ENCODE results near the gene ABLIM2.

Gene ABLIM2

DNA sequence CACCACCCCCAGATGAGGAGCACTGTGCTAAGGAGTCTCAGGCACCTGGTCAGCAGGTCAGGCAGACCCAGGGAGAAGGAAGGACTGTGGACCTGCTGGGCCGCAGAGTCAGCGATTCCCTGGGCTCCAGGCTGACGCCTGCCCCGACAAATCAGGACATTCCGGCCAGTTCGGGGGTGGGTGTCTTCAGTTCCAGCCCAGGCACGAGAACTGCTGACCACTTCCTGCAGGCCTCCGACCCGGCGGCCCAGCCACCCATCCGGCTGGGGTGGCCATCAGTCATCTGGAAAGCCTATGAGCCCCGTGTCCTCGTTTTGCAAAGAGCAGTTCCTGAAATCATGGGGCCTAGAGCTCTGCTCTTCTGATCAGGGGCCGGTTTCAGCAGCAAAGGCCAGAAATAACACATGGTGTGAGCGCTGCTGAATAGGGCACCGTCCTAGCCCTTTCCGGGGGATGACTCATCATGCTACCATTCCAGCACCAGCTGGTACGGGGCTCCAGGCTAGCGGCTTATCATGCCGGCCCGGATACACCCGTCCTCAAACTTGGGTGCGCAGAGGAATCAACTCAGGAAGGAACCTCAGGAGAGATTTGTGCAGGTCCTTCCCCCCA lies 32.6 kb upstream of the ABLIM2 start:
- H3K4me3 ChIP-seq (ENCODE audit: extremely low read depth, insufficient read depth, low read length, poor library complexity, severe bottlenecking), result no peak overlapping the region
- H3K27ac ChIP-seq (ENCODE audit: low read depth, low read length, severe bottlenecking), result peak overlapping the region; percentile 73
- H3K9me3 ChIP-seq (ENCODE audit: control insufficient read depth, low read length), result no peaks in the 10 kb centered on the region
- 77 to 83% methylated on average over 21 to 23 of the region's 23 CpGs for WGBS, 2 experiments (ENCODE audit: insufficient coverage in 2 of 2)
- peaks cover 25% of the 10 kb centered on the region for H3K4me1 ChIP-seq (ENCODE audit: control insufficient read depth, insufficient read depth, low read length, poor library complexity, severe bottlenecking)
- H3K36me3 ChIP-seq (ENCODE audit: control insufficient read depth, insufficient read depth, low read length), result no peaks in the 10 kb centered on the region

DNA sequence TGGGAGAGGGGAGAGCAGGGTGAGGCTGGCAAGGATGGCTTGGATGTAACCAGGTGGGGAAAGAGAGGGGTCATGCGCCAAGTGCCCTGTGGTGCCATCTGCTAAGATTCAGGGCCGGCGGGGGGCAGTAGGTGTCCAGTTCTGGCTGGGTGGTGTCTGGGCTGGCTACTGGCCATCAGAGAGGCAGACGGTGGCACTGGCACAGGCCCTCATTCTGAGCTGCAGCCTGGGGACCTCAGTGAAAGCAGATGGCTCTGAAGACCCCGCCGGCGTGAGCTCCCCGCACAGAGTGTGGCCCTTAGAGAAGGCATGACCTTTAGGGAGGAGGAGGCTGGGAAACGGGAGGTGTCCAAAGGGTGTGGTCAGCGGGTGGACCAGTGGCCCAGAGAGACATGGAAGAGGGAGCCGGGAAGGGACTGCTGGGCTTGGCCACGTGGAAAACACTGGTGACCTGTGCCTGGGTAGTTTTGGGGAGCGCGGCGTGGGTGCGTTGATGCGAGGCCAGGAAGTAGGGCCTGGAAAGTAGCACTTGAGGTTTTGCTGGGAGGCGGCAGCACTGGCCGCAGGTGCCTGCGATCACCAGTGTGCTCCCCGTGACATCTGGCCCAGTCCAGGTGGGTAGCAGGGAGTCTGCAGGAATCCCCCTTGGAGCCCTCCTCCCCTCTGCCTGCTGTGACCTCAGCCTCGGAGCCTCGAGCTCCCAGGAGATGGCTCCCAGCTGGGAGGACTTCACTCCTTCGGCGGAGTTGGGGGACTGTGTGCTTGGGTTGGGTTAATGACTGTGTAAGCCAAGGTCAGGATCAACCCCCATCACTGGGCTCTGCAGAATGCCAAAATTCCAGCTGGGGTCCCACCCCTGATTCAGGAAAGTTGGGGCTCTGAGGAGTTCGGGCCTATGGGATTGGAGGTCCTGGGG lies 31.2 kb upstream of the ABLIM2 start:
- H3K27ac ChIP-seq (ENCODE audit: low read depth, low read length, severe bottlenecking), result no peak overlapping the region
- peaks cover 18% of the 10 kb centered on the region for H3K4me1 ChIP-seq (ENCODE audit: control insufficient read depth, insufficient read depth, low read length, poor library complexity, severe bottlenecking)
- no peaks in the 10 kb centered on the region for H3K9me3 ChIP-seq (ENCODE audit: control insufficient read depth, low read length)
- H3K36me3 ChIP-seq (ENCODE audit: control insufficient read depth, insufficient read depth, low read length), result no peaks in the 10 kb centered on the region
- H3K4me3 ChIP-seq (ENCODE audit: extremely low read depth, insufficient read depth, low read length, poor library complexity, severe bottlenecking), result no peak overlapping the region
- WGBS, 2 experiments (ENCODE audit: insufficient coverage in 2 of 2), result 95 to 96% methylated on average over 13 to 23 of the region's 26 CpGs

DNA sequence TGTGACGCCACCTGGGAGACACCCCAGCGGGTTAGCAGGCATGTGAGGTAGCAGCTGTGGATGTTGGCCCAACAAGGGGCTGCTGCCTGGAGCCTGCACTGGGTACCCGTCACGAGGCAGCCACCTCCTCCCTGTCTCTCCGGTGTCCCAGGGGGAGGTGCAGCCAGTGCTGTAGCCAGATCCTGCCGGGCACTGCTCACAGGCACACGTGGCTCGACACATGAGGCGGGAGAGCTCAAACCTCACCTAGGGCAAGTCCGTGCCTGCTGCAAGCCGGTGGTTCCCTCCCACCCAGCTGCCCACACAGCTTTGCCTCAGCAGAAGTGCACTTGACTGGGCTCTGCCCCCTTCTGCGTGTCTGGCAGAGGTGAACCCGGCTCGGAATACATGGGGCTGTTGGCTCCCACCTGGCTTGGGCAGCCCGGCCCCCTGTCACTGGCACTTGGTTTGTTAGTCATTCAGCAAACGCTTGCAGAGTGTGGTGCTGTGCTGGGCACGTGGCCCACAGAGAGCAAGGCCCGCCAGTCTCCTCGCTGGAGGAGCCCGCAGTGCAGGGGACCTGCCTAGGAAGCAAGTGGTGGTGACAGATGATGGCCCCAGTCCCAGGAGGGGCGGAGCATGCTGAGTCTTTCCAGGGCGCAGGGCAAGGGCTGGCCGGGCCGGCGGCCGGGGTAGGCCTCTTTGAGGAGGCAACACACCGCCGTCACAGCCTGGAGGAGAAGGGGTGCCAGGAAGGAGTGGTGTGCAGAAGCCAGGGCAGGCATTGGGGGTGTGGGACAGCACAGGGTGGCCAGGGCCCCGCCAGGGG lies 30.3 kb upstream of the ABLIM2 start:
- 88 to 91% methylated on average over 26 to 27 of the region's 29 CpGs for WGBS, 2 experiments (ENCODE audit: insufficient coverage in 2 of 2)
- H3K36me3 ChIP-seq (ENCODE audit: control insufficient read depth, insufficient read depth, low read length), result no peaks in the 10 kb centered on the region
- no peak overlapping the region for H3K4me3 ChIP-seq (ENCODE audit: extremely low read depth, insufficient read depth, low read length, poor library complexity, severe bottlenecking)
- no peak overlapping the region for H3K27ac ChIP-seq (ENCODE audit: low read depth, low read length, severe bottlenecking)
- no peaks in the 10 kb centered on the region for H3K9me3 ChIP-seq (ENCODE audit: control insufficient read depth, low read length)
- H3K4me1 ChIP-seq (ENCODE audit: control insufficient read depth, insufficient read depth, low read length, poor library complexity, severe bottlenecking), result peaks cover 14% of the 10 kb centered on the region

DNA sequence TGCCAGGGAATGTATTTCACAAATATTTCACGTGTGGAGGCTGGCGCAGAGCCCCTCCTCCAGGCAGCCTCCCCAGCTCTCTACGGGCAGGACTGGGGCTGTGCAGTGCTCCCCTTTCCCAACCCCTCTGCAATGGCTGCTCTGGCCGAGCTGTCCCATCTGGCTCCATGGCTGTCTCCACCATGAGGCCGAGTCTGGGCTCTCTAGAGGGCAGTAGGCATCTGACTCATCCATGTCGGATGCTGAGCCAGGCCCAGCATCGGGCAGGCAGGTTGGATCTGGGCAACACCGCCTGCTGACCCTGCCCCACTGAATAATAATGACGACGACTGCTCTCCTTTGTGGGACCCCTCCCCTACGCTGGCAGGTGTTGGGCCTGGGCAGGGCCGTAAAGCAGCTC lies 29.5 kb upstream of the ABLIM2 start:
- peaks cover 11% of the 10 kb centered on the region for H3K4me1 ChIP-seq (ENCODE audit: control insufficient read depth, insufficient read depth, low read length, poor library complexity, severe bottlenecking)
- no peaks in the 10 kb centered on the region for H3K9me3 ChIP-seq (ENCODE audit: control insufficient read depth, low read length)
- 84 to 89% methylated on average over 12 of the region's 12 CpGs for WGBS, 2 experiments (ENCODE audit: insufficient coverage in 2 of 2)
- no peaks in the 10 kb centered on the region for H3K36me3 ChIP-seq (ENCODE audit: control insufficient read depth, insufficient read depth, low read length)
- H3K4me3 ChIP-seq (ENCODE audit: extremely low read depth, insufficient read depth, low read length, poor library complexity, severe bottlenecking), result no peak overlapping the region
- no peak overlapping the region for H3K27ac ChIP-seq (ENCODE audit: low read depth, low read length, severe bottlenecking)

DNA sequence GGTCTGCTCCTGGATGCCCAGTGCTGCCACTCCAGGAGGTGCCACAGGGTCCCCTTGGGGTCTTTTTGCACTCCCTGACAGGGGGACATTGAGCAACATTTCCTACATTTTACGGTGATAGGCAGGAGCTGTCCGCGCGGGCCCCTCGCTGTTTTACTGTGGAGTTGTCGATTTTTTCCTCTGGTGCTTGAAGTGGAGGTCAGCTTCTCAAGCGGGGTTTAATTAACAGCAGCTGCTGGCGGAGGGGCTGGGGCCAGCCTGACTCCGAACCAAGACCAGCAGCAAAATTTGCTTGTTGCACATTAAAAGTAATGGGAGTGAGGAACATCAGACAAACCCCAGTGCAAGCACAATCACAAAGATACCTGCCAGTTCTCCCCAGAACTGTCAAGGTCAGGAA lies 27.3 kb upstream of the ABLIM2 start:
- Histone ChIP-seq H3K36me3 (ENCODE audit: control insufficient read depth, insufficient read depth, low read length) (no peaks in the 10 kb centered on the region), H3K4me1 (ENCODE audit: control insufficient read depth, insufficient read depth, low read length, poor library complexity, severe bottlenecking) (peaks cover 11% of the 10 kb centered on the region), H3K27ac (ENCODE audit: low read depth, low read length, severe bottlenecking) (no peak overlapping the region), H3K4me3 (ENCODE audit: extremely low read depth, insufficient read depth, low read length, poor library complexity, severe bottlenecking) (no peak overlapping the region), H3K9me3 (ENCODE audit: control insufficient read depth, low read length) (no peaks in the 10 kb centered on the region)
- 87 to 93% methylated on average over 6 of the region's 9 CpGs for WGBS, 2 experiments (ENCODE audit: insufficient coverage in 2 of 2)

DNA sequence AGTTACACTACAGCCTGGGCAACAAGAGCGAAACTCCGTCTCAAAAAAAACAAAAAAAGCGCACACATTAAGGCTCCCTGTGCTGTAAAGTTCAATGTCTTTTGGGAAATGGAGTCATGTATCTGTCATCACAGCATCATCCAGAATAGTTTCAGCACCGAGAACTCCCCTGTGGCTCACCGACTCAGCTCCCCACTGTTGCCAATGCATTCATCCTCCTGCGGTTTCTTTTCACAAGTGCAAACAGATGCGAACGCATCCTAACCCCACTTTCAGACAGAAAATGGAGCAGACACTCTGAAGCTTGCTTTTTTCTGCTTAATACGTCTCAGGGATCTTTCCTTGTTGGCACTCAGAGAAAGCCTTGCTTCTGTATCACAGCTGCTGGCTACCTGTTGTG lies 26.7 kb upstream of the ABLIM2 start:
- WGBS, 2 experiments (ENCODE audit: insufficient coverage in 2 of 2), result 82 to 84% methylated on average over 5 to 9 of the region's 9 CpGs
- Histone ChIP-seq H3K4me3 (ENCODE audit: extremely low read depth, insufficient read depth, low read length, poor library complexity, severe bottlenecking) (no peak overlapping the region), H3K36me3 (ENCODE audit: control insufficient read depth, insufficient read depth, low read length) (no peaks in the 10 kb centered on the region), H3K9me3 (ENCODE audit: control insufficient read depth, low read length) (no peaks in the 10 kb centered on the region), H3K4me1 (ENCODE audit: control insufficient read depth, insufficient read depth, low read length, poor library complexity, severe bottlenecking) (peaks cover 9% of the 10 kb centered on the region), H3K27ac (ENCODE audit: low read depth, low read length, severe bottlenecking) (no peak overlapping the region)

DNA sequence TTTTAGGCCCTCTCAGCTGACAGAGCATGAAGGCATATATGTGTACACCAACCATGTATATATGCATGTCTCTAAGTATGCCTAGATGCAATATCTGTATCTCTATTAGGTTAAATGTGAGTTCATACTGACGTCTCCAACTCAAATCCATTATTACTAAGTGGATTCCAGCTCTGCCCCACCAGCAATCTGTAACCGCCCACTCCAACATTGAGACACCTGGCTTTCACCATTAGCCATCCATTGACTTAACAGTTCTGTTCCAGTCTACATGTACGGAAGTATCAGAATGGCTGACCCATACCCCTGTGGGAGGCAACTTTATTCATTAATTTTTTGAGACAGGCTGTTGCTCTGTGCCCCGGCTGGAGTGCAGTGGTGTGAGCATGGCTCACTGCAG lies 25.4 kb upstream of the ABLIM2 start:
- H3K36me3 ChIP-seq (ENCODE audit: control insufficient read depth, insufficient read depth, low read length), result no peaks in the 10 kb centered on the region
- peaks cover 9% of the 10 kb centered on the region for H3K4me1 ChIP-seq (ENCODE audit: control insufficient read depth, insufficient read depth, low read length, poor library complexity, severe bottlenecking)
- H3K27ac ChIP-seq (ENCODE audit: low read depth, low read length, severe bottlenecking), result no peak overlapping the region
- H3K4me3 ChIP-seq (ENCODE audit: extremely low read depth, insufficient read depth, low read length, poor library complexity, severe bottlenecking), result no peak overlapping the region
- 91 to 100% methylated on average over 4 of the region's 4 CpGs for WGBS, 2 experiments (ENCODE audit: insufficient coverage in 2 of 2)
- H3K9me3 ChIP-seq (ENCODE audit: control insufficient read depth, low read length), result no peaks in the 10 kb centered on the region

DNA sequence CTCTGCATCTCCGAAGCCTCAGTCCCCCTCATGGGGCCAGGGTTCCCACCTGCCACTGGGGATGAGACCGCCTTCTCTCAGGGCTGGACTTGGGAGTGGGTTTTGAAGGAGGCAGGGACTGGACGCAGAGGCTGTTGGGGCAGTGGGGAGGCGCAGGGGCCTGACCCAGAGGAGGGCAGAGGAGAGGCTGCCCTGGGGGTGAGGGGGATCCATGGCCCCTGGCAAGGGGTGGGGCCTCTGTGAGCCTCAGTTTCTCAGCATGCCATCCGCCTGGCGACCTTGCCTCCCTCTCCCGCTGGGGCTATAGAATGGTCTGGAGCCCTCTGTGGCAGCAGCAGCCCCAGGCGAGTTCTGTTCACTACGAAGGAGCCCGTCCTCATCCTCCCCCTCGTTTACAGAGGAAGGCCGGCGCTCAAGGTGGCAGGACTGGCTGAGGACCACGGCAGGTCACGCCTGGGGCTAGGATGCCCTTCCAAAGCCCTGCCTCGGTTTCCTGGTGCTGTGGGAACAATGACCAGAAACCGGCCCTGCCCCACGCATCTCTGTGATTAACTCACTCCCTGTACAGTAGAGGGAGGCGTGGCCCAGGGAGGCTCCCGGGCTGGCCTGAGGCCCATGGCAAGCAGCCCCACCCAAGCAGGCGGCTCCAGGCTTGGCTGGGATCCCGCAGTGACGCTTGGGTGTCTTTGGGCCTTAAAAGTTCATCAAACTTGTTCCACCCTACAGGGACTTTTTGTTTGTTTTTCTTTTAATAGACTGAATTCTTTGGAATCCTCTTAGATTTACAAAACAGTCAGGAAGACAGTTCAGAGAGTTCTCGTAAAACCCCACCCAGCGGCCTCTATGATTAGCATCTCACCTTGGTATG lies 24.5 kb upstream of the ABLIM2 start:
- H3K4me1 ChIP-seq (ENCODE audit: control insufficient read depth, insufficient read depth, low read length, poor library complexity, severe bottlenecking), result peaks cover 9% of the 10 kb centered on the region
- H3K4me3 ChIP-seq (ENCODE audit: extremely low read depth, insufficient read depth, low read length, poor library complexity, severe bottlenecking), result no peak overlapping the region
- WGBS, 2 experiments (ENCODE audit: insufficient coverage in 2 of 2), result 90 to 94% methylated on average over 21 to 23 of the region's 25 CpGs
- H3K36me3 ChIP-seq (ENCODE audit: control insufficient read depth, insufficient read depth, low read length), result no peaks in the 10 kb centered on the region
- H3K27ac ChIP-seq (ENCODE audit: low read depth, low read length, severe bottlenecking), result no peak overlapping the region
- H3K9me3 ChIP-seq (ENCODE audit: control insufficient read depth, low read length), result no peaks in the 10 kb centered on the region

DNA sequence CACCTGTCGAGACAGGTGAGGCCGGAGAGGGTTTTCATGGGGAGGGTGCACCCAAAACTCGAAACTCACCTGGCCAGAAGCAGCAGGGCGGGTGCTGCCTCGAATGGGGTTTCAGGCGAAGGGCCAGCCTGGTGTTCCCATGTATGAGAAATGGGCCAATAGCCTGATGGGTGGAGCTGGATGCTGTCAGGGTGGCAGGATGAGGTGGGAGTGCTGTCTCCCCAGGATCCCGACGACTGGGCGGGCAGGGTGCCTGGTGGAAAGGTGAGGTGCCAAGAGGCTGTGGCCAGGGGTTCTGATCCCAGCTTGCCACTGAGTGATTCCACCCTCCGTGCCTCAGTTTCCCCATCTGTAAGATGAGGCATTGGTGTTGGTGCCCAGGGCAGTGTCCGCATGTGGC lies 23.7 kb upstream of the ABLIM2 start:
- no peaks in the 10 kb centered on the region for H3K36me3 ChIP-seq (ENCODE audit: control insufficient read depth, insufficient read depth, low read length)
- H3K4me1 ChIP-seq (ENCODE audit: control insufficient read depth, insufficient read depth, low read length, poor library complexity, severe bottlenecking), result peaks cover 9% of the 10 kb centered on the region
- H3K4me3 ChIP-seq (ENCODE audit: extremely low read depth, insufficient read depth, low read length, poor library complexity, severe bottlenecking), result no peak overlapping the region
- no peaks in the 10 kb centered on the region for H3K9me3 ChIP-seq (ENCODE audit: control insufficient read depth, low read length)
- no peak overlapping the region for H3K27ac ChIP-seq (ENCODE audit: low read depth, low read length, severe bottlenecking)
- 93 to 97% methylated on average over 7 to 11 of the region's 11 CpGs for WGBS, 2 experiments (ENCODE audit: insufficient coverage in 2 of 2)

DNA sequence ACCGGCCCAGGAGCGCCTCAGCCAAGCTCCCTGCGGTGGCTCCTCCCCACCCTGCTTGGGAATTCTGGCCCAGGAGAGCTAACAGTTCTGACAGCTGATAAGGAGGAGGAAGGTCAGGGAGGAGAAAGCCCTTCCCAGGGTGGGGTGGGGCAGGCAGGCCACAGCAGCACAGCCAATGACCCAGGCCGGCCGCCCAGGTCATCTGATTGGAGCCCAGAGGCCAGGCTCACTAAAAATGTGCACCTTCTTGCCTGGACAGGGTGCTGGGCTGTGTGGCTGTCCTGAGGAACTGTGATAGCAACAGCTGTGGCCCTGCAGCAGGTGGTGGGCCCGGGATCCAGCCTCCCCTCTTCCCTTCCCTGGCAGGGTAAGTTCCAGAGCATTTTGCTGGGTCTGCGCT lies 23.2 kb upstream of the ABLIM2 start:
- H3K4me3 ChIP-seq (ENCODE audit: extremely low read depth, insufficient read depth, low read length, poor library complexity, severe bottlenecking), result no peak overlapping the region
- H3K36me3 ChIP-seq (ENCODE audit: control insufficient read depth, insufficient read depth, low read length), result no peaks in the 10 kb centered on the region
- H3K9me3 ChIP-seq (ENCODE audit: control insufficient read depth, low read length), result no peaks in the 10 kb centered on the region
- H3K4me1 ChIP-seq (ENCODE audit: control insufficient read depth, insufficient read depth, low read length, poor library complexity, severe bottlenecking), result peaks cover 9% of the 10 kb centered on the region
- 81 to 92% methylated on average over 2 to 5 of the region's 7 CpGs for WGBS, 2 experiments (ENCODE audit: insufficient coverage in 2 of 2)
- no peak overlapping the region for H3K27ac ChIP-seq (ENCODE audit: low read depth, low read length, severe bottlenecking)

Measured in mesodermal cell (in vitro differentiated cells).